A549 (cell line): ENCODE measurements around the gene GAL3ST3. TPM values are rescaled to one million over a fixed set of nuclear protein-coding genes. Genes with fewer than 3 reads are reported as not detected.

Experiments used
- ATAC-seq, 2 experiments: fragments of 200-7000 bp in 1 of 2; fragments of >200 bp in 1 of 2; cut with Nextera tagmentation in 1 of 2; cut with Tn5 transposase in 1 of 2; 3 replicates each; pipeline versions ENCODE4 v1.8.0 to v1.9.1; 2018 to 2020; ENCODE audit warnings: mild to moderate bottlenecking in 1 of 2, moderate library complexity in 1 of 2
- CTCF ChIA-PET: fragments of 300-600 bp; sonication (Branson Sonifier 250); formaldehyde crosslinking; extraction: SDS; loops from one replicate; lab custom pipeline; 2021; ENCODE audit warnings: antibody characterized with exemption, inconsistent platforms; lab: Yijun Ruan, JAX
- POLR2A ChIA-PET: fragments of 350-600 bp; formaldehyde crosslinking; extraction: SDS; loops from one replicate; lab custom pipeline; 2021; ENCODE audit warnings: antibody characterized with exemption, inconsistent platforms; lab: Yijun Ruan, JAX
- DNase-seq, 2 experiments: peaks; one replicate each; pipeline versions ENCODE4 v3.0.0 to v3.0.0-alpha.2; 2011 to 2016; ENCODE audit warnings: low read depth in 1 of 2, low spot score in 1 of 2
- FAIRE-seq: peaks from 2 replicates; lab custom pipeline; 2011; peaks lifted over from hg19 to GRCh38; lab: Jason Lieb, UNC
- H3K27ac ChIP-seq, 2 experiments: fragments of >200 bp; sonication (Bioruptor Twin); formaldehyde crosslinking; 3 replicates each; pipeline ENCODE4 v1.5.1; 2016 to 2017
- H3K4me1 ChIP-seq: fragments of >200 bp; sonication (Bioruptor Twin); formaldehyde crosslinking; 3 replicates; pipeline ENCODE4 v1.6.1; 2016
- H3K4me2 ChIP-seq: fragments of >200 bp; sonication (Bioruptor Twin); formaldehyde crosslinking; 3 replicates; pipeline ENCODE4 v1.6.1; 2016
- H3K4me3 ChIP-seq: fragments of >200 bp; sonication (Bioruptor Twin); formaldehyde crosslinking; 3 replicates; pipeline ENCODE4 v1.5.1; 2016
- H3K9me3 ChIP-seq: fragments of >200 bp; sonication (Bioruptor Twin); formaldehyde crosslinking; 3 replicates; pipeline ENCODE4 v1.6.1; 2016
- CBX2 ChIP-seq: fragments of 200-600 bp; sonication (generic); IDR thresholded peaks from 2 replicates; pipeline ENCODE4 v1.6.1; 2016; ENCODE audit warnings: low read depth, mild to moderate bottlenecking, borderline replicate concordance
- CBX8 ChIP-seq: fragments of 200-600 bp; sonication (generic); IDR thresholded peaks from 2 replicates; pipeline ENCODE4 v1.6.1; 2016
- CEBPB ChIP-seq, 2 experiments: fragments of >200 bp in 1 of 2; sonication (Bioruptor Twin) in 1 of 2; formaldehyde crosslinking in 1 of 2; IDR thresholded peaks; 2 replicates each; pipeline ENCODE4 v1.6.1; 2012 to 2016
- CHD2 ChIP-seq: fragments of 150-350 bp; IDR thresholded peaks from 2 replicates; pipeline ENCODE4 v1.6.1; 2014; ENCODE audit warnings: low read length; ENCODE audit not compliant: partially characterized antibody
- CHD4 ChIP-seq: fragments of 200-600 bp; sonication (generic); IDR thresholded peaks from 2 replicates; pipeline ENCODE4 v1.6.1; 2016; ENCODE audit warnings: antibody characterized with exemption, mild to moderate bottlenecking, borderline replicate concordance
- EHMT2 ChIP-seq: fragments of 200-600 bp; sonication (generic); IDR thresholded peaks from 2 replicates; pipeline ENCODE4 v1.6.1; 2016; ENCODE audit warnings: antibody characterized with exemption, low read depth, mild to moderate bottlenecking, moderate library complexity
- EP300 ChIP-seq, 2 experiments: fragments of >200 bp; sonication (Bioruptor Twin); formaldehyde crosslinking; IDR thresholded peaks; 2 replicates in 1 of 2; 3 replicates in 1 of 2; pipeline ENCODE4 v1.6.1; 2016 to 2017
- FOXS1 ChIP-seq: fragments of 250-450 bp; sonication (Bioruptor Pico); IDR thresholded peaks from 2 replicates; pipeline ENCODE4 v1.5.0; 2020; ENCODE audit warnings: mild to moderate bottlenecking, moderate library complexity
- HEYL ChIP-seq: fragments of 250-450 bp; sonication (Bioruptor Pico); IDR thresholded peaks from 2 replicates; pipeline ENCODE4 v1.8.0; 2021; ENCODE audit warnings: mild to moderate bottlenecking, moderate library complexity
- HOXA7 ChIP-seq: fragments of 250-450 bp; sonication (Bioruptor Pico); IDR thresholded peaks from 2 replicates; pipeline ENCODE4 v1.5.0; 2020; ENCODE audit warnings: mild to moderate bottlenecking, moderate library complexity
- HOXB13 ChIP-seq: fragments of 250-450 bp; sonication (Bioruptor Pico); IDR thresholded peaks from 2 replicates; pipeline ENCODE4 v1.5.0; 2020; ENCODE audit warnings: low read depth, mild to moderate bottlenecking, moderate library complexity
- KDM1A ChIP-seq: fragments of 200-600 bp; sonication (generic); IDR thresholded peaks from 2 replicates; pipeline ENCODE4 v1.6.1; 2016; ENCODE audit warnings: low read depth, mild to moderate bottlenecking
- KDM5A ChIP-seq: fragments of 200-600 bp; sonication (generic); IDR thresholded peaks from 2 replicates; pipeline ENCODE4 v1.6.1; 2016; ENCODE audit warnings: antibody characterized with exemption, mild to moderate bottlenecking
- NPAS2 ChIP-seq: fragments of 250-450 bp; sonication (Bioruptor Pico); IDR thresholded peaks from 2 replicates; pipeline ENCODE4 v1.8.0; 2022; ENCODE audit warnings: mild to moderate bottlenecking, moderate library complexity, borderline replicate concordance
- PHF8 ChIP-seq: fragments of 200-600 bp; sonication (generic); IDR thresholded peaks from 2 replicates; pipeline ENCODE4 v1.6.1; 2016; ENCODE audit warnings: low read depth, mild to moderate bottlenecking, antibody characterized with exemption, moderate library complexity, borderline replicate concordance
- POLR2A ChIP-seq: IDR thresholded peaks from 2 replicates; pipeline ENCODE4 v1.6.1; 2012; ENCODE audit warnings: mild to moderate bottlenecking, low read length
- POLR2AphosphoS2 ChIP-seq: conservative IDR thresholded peaks from 2 replicates; pipeline ENCODE4 v1.6.1; 2012; ENCODE audit warnings: low read length, improper control_type of control experiment, inconsistent platforms
- RAD21 ChIP-seq, 2 experiments: fragments of >200 bp in 1 of 2; sonication (Bioruptor Twin) in 1 of 2; formaldehyde crosslinking in 1 of 2; IDR thresholded peaks in 1 of 2; conservative IDR thresholded peaks in 1 of 2; 2 replicates in 1 of 2; 3 replicates in 1 of 2; pipeline ENCODE4 v1.6.1; 2012 to 2018; ENCODE audit warnings: inconsistent platforms in 1 of 2
- RARB ChIP-seq: fragments of 250-450 bp; sonication (Bioruptor Pico); IDR thresholded peaks from 2 replicates; pipeline ENCODE4 v1.8.0; 2021; ENCODE audit warnings: mild to moderate bottlenecking, moderate library complexity
- RCOR1 ChIP-seq: fragments of 150-350 bp; IDR thresholded peaks from 2 replicates; pipeline ENCODE4 v1.6.1; 2014; ENCODE audit warnings: antibody characterized with exemption, low read length, low read depth
- RNF2 ChIP-seq: fragments of 200-600 bp; sonication (generic); IDR thresholded peaks from 2 replicates; pipeline ENCODE4 v1.6.1; 2016; ENCODE audit warnings: low read depth, mild to moderate bottlenecking, antibody characterized with exemption, moderate library complexity, borderline replicate concordance
- SMC3 ChIP-seq: fragments of >200 bp; sonication (Bioruptor Twin); formaldehyde crosslinking; IDR thresholded peaks from 3 replicates; pipeline ENCODE4 v1.6.1; 2018; ENCODE audit warnings: inconsistent platforms
- SREBF2 ChIP-seq: fragments of 450-650 bp; IDR thresholded peaks from 2 replicates; pipeline ENCODE4 v1.6.1; 2014; ENCODE audit warnings: mild to moderate bottlenecking, moderate library complexity
- TP53 ChIP-seq: fragments of 250-450 bp; sonication (Bioruptor Pico); IDR thresholded peaks from 2 replicates; pipeline ENCODE4 v1.5.0; 2021; ENCODE audit warnings: mild to moderate bottlenecking, moderate library complexity
- ZC3H11A ChIP-seq: fragments of 450-650 bp; IDR thresholded peaks from 2 replicates; pipeline ENCODE4 v1.6.1; 2014; ENCODE audit warnings: antibody characterized with exemption, mild to moderate bottlenecking
- WGBS: methylation state at CpG from one replicate; pipeline ENCODE4 v1.1.6; 2017; ENCODE audit errors: missing lambda C conversion rate; 5-methylcytosine and 5-hydroxymethylcytosine counted together
- polyA plus RNA-seq, 4 experiments: library from polyadenylated mRNA; depleted of rRNA in 3 of 4; stranded (reverse); fragments of >200 nt; fragmentation: RNase III in 1 of 4; extraction: RNeasy Plus Mini Kit Qiagen cat#74134 plus additional on column Dnase treatment in 1 of 4; gene quantifications; 2 replicates in 3 of 4; 3 replicates in 1 of 4; pipeline ENCODE4 v1.2.3, GENCODE V29; 2011 to 2017
- TF ChIP-seq, protein P1 (sequence below): fragments of 150-350 bp; IDR thresholded peaks from 2 replicates; pipeline ENCODE4 v1.6.1; 2014; ENCODE audit warnings: low read depth, mild to moderate bottlenecking, low read length
- TF ChIP-seq, protein P2 (sequence below): IDR thresholded peaks from 2 replicates; pipeline ENCODE4 v1.6.1; 2012
- TF ChIP-seq, protein P3 (sequence below): fragments of 250-450 bp; sonication (Bioruptor Pico); IDR thresholded peaks from 2 replicates; pipeline ENCODE4 v1.5.0; 2020; ENCODE audit warnings: low read depth, mild to moderate bottlenecking, moderate library complexity
- TF ChIP-seq, protein P4 (sequence below): IDR thresholded peaks from 2 replicates; pipeline ENCODE4 v1.6.1; 2012; ENCODE audit warnings: low read depth, borderline replicate concordance

Gene GAL3ST3
- polyA plus RNA-seq, 2 of the 4 experiments (the other 2 are of a cell fraction): not detected

DNA sequence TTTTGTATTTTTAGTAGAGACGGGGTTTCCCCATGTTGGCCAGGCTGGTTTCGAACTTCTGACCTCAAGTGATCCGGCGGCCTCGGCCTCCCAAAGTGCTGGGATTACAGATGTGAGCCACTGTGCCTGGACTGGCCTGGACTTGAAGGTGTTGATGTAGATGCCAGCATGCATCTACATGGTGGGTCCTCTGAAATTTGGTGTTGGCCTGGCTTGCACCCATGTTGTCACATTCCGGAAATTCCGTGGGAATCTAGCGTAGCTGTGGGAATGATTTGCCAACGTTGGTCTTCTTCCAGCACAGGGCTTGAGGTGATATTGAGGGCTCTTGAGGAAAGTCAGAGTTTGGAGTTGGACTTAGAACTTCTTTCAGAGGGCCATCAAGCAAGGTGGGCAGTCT lies 27.6 kb upstream of the GAL3ST3 start (continued):
- TF ChIP-seq, protein P1, sequence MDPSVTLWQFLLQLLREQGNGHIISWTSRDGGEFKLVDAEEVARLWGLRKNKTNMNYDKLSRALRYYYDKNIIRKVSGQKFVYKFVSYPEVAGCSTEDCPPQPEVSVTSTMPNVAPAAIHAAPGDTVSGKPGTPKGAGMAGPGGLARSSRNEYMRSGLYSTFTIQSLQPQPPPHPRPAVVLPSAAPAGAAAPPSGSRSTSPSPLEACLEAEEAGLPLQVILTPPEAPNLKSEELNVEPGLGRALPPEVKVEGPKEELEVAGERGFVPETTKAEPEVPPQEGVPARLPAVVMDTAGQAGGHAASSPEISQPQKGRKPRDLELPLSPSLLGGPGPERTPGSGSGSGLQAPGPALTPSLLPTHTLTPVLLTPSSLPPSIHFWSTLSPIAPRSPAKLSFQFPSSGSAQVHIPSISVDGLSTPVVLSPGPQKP: no peak
- TF ChIP-seq NPAS2 (CRISPR knock-in tag): no peak
- TF ChIP-seq CHD4: no peak
- TF ChIP-seq FOXS1 (CRISPR knock-in tag): no peak
- no peak for TF ChIP-seq HEYL (CRISPR knock-in tag)
- TF ChIP-seq RAD21 (conservative IDR thresholded peaks at IDR 0.05 in 1 of 2, IDR thresholded peaks at IDR 0.05 in 1 of 2): no peak
- no peak for TF ChIP-seq POLR2AphosphoS2
- TF ChIP-seq EHMT2: no peak
- TF ChIP-seq, all 56 proteins: peak for 0

DNA sequence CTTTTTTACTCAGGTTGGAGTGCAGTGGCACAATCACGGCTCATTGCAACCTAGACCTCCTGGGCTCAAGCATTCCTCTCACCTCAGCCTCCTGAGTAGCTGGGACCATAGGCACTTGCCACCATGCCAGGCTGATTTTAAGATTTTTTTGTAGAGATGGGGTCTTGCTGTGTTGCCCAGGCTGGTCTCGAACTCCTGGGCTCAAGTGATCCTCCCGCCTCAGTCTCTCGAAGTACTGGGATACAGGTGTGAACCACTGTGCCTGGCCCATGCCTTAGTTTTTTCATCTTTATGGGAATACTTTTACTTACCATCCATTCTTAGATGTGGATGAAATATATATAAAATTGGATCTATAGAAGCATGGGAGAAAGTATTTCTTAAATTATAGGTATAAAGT lies 26.3 kb upstream of the GAL3ST3 start:
- Histone ChIP-seq H3K4me1 (peaks cover 46% of the 10 kb centered on the region), H3K9me3 (no peaks in the 10 kb centered on the region), H3K4me3 (no peak overlapping the region), H3K4me2 (no peak overlapping the region), H3K27ac (no peak overlapping the region)
- DNase-seq (no peak), ATAC-seq (no peak), FAIRE-seq (no peak)
- TF ChIP-seq CHD2: no peak
- no peak for TF ChIP-seq HEYL (CRISPR knock-in tag)
- no peak for TF ChIP-seq CBX8
- TF ChIP-seq, protein P2, sequence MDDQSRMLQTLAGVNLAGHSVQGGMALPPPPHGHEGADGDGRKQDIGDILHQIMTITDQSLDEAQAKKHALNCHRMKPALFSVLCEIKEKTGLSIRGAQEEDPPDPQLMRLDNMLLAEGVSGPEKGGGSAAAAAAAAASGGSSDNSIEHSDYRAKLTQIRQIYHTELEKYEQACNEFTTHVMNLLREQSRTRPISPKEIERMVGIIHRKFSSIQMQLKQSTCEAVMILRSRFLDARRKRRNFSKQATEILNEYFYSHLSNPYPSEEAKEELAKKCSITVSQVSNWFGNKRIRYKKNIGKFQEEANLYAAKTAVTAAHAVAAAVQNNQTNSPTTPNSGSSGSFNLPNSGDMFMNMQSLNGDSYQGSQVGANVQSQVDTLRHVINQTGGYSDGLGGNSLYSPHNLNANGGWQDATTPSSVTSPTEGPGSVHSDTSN: no peak
- TF ChIP-seq, protein P3, sequence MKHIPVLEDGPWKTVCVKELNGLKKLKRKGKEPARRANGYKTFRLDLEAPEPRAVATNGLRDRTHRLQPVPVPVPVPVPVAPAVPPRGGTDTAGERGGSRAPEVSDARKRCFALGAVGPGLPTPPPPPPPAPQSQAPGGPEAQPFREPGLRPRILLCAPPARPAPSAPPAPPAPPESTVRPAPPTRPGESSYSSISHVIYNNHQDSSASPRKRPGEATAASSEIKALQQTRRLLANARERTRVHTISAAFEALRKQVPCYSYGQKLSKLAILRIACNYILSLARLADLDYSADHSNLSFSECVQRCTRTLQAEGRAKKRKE: no peak
- TF ChIP-seq RCOR1: no peak
- no peak for TF ChIP-seq TP53 (CRISPR knock-in tag)
- no peak for TF ChIP-seq POLR2A
- TF ChIP-seq ZC3H11A: no peak
- no peak for TF ChIP-seq RNF2
- no peak for TF ChIP-seq CEBPB (IDR thresholded peaks at IDR 0.05)
- TF ChIP-seq SMC3: no peak
- 96% methylated on average over 4 of the region's 4 CpGs for WGBS
- ChIA-PET POLR2A (no interaction called here), CTCF (interaction anchor here (1.4 to 9.7 kb wide), 4 partner anchors 6 to 49 kb away, joined by 3 to 82 read pairs (median 3); partner anchors contain the start of genes PACS1 and SF3B2)

DNA sequence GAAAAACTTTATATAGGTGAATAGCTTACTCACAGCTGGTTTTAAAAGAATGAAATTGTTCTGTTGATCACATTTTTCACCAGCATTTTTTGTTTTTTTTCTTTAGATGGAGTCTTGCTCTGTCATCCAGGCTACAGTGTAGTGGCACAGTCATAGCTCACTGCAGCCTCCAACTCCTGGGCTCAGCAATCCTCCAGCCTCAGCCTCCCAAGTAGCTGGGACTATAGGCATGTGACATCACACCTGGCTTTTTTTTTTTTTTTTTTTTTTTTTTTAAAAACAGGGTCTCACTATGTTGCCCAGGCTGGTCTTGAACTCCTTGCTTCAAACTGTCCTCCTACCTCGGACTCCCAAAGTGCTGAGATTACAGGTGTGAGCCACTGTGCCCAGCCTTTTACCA lies 24.7 kb upstream of the GAL3ST3 start:
- peaks cover 40% of the 10 kb centered on the region for H3K4me1 ChIP-seq

More for the DNA sequence above, 24.7 kb upstream of the GAL3ST3 start:
- DNase-seq: no peak
- TF ChIP-seq, protein P1: no peak
- TF ChIP-seq FOXS1 (CRISPR knock-in tag) (no peak), PHF8 (no peak), EHMT2 (no peak), HOXB13 (no peak), KDM1A (no peak), KDM5A (no peak), SREBF2 (no peak), HOXA7 (CRISPR knock-in tag) (no peak), CBX2 (no peak), RARB (no peak), EP300 (IDR thresholded peaks at IDR 0.05) (no peak)
- TF ChIP-seq, protein P4, sequence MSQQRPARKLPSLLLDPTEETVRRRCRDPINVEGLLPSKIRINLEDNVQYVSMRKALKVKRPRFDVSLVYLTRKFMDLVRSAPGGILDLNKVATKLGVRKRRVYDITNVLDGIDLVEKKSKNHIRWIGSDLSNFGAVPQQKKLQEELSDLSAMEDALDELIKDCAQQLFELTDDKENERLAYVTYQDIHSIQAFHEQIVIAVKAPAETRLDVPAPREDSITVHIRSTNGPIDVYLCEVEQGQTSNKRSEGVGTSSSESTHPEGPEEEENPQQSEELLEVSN: no peak
- TF ChIP-seq, protein P3: no peak
- TF ChIP-seq, all 56 proteins: peak for 0
- Histone ChIP-seq H3K9me3 (no peaks in the 10 kb centered on the region), H3K27ac (no peak overlapping the region), H3K4me2 (no peak overlapping the region), H3K4me3 (no peak overlapping the region)
- ATAC-seq (no peak), FAIRE-seq (no peak)
- CTCF ChIA-PET: interaction anchor here (0.6 to 6.7 kb wide), 2 partner anchors 61 to 185 kb away, joined by 3 to 112 read pairs; no protein-coding TSS in a partner anchor
- 96% methylated on average over 1 of the region's 1 CpG for WGBS
- POLR2A ChIA-PET: no interaction called here
